Measurements from ENCODE around the gene PPAN.
A peak's percentile ranks its signal among the peaks of the same experiment; 100 is the strongest.

PPAN gene

GRCh38 chr19:10141479-10141878 lies 35.3 kb downstream of the PPAN start:
- no peak for DNase-seq (ENCODE audit: low spot score)

- no peak for DNase-seq (ENCODE audit: low spot score)
Measured at GRCh38 chr19:10141973-10142372, 35.8 kb downstream of the PPAN start.

DNA sequence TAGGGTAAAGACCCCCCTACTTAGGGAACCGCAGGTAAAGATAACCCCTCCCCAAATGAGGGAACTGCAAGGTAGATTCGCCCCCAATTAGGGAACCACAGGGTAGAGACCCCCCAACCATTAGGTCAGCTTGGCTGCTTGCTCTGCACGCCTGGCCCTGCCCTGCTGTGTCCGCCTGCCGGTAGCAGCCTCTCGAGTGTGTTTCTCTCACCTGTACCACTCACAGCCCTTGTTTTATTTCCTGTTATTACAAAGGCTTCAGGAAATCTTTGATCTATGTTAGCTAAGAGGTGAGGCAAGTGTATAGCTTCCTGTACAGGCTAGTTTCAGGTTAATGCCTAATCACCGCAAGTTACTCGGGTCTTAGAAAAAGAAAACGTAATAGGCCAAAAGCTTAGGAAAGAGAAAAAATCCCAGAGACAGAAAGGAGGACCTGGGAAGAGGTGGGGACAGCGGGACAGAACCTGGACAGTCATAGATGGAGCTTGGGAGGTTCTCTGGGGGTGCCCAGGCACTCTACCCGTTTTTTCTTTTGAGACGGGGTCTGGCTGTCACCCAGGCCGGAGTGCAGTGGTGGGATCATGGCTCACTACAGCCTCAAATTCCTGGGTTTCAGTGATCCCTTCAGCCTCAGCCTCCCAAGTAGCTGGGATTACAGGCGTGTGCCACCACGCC lies 36.7 kb downstream of the PPAN start:
- DNase-seq (ENCODE audit: low spot score): no peak

- DNase-seq (ENCODE audit: low spot score): no peak
Measured at GRCh38 chr19:10143681-10144080, 37.5 kb downstream of the PPAN start.

DNA sequence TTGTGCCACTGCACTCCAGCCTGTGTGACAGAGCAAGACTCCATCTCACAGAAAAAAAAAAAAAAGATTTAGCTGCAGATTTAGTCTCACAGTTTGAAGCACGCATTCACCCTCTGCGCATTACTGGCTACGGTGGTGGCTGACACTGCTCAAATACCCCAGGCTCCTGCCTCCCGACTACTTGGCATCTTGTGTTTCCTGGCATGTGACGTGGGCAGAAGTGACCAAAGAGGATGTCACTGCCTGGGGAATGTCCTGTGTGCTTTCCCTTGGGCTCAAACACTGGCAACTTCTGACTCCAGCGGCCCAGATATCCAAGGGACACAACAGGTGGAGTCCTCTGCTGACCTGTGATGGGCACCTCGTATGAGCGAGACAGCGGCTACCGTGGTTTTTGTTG lies 38.2 kb downstream of the PPAN start:
- no peak for DNase-seq (ENCODE audit: low spot score)

GRCh38 chr19:10145031-10145430 lies 38.9 kb downstream of the PPAN start:
- no peak for DNase-seq (ENCODE audit: low spot score)

GRCh38 chr19:10146142-10146541 lies 40.0 kb downstream of the PPAN start:
- DNase-seq (ENCODE audit: low spot score): no peak

DNA sequence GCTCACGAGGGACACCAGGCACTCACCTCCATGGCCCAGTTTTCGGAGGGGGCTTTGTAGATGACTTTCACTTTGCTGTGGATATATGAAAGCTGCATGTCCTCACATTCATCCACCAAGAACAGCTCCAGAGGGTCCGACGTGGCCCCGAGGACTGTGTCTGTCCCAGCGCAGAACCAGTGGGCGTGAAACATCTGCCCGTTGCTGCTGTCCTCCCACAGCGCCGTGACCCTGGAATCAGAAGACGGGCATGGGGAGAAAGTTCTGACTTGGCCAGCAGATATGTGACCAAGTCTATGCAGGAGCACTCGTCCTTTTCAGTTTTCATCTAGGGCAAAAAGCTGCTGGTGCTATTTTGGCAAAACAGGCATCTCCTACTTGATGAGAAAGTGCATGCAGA lies 43.3 kb downstream of the PPAN start:
- no peak for DNase-seq (ENCODE audit: low spot score)

DNA sequence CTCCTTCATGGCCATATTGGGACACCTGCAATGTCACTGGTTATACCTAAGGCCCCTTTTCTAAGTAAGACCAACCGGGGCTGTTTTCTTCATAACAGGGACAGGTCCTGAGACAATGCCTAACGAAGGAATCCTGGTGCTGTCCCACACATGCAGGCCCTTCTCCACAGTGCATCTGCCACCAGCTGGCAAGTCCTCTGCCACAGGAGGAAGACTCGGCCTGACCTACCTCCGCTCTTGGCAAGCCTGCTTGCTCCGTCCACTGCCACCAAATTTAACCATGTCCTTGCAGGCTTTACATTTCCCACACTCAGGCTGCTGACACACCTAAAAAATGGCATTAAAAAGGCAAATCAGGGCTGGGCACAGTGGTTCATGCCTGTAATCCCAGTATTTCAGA lies 45.4 kb downstream of the PPAN start:
- peak; percentile 87 for DNase-seq (ENCODE audit: low spot score)

DNA sequence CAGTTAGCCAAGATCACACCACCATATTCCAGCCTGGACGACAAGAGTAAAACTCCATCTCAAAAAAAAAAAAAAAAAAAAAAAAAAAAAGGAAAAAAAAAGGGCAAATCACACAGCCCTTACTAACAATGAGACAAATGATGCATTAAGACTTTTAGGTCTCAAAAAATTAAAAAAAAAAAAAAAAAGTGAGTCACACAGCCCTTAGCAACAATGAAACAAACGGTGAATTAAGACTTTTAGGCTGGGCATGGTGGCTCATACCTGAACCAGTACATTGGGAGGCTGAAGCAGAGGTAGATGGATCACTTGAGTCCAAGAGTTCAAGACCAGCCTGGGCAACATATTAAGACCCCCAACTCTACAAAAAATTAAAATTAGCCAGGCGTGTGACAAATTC lies 45.9 kb downstream of the PPAN start:
- DNase-seq (ENCODE audit: low spot score): no peak

- DNase-seq (ENCODE audit: low spot score): no peak
Measured at GRCh38 chr19:10155839-10156238, 49.7 kb downstream of the PPAN start.

GRCh38 chr19:10158071-10158470 lies 51.9 kb downstream of the PPAN start:
- no peak for DNase-seq (ENCODE audit: low spot score)

DNA sequence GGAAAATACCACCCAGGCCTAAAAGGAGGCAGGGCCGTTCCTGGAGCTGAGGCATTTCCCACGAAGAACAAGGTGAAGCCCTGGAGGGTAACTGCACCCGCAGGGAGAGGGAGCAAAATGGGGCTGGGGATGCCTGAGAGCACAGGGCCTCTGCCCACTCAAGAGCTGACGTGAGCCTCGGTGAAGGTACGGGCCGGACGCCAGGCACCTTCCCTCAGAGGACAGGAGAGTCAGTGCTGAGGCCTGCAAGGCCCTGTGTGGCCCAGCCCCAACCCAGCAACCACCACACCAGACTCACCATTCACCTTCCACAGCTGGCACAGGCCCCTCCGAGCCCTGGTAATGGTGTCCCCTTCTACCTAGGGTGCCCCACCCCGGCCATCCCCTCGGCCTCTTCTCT lies 52.3 kb downstream of the PPAN start:
- DNase-seq (ENCODE audit: low spot score): no peak

- DNase-seq (ENCODE audit: low spot score): no peak
Measured at GRCh38 chr19:10159610-10160009, 53.4 kb downstream of the PPAN start.
